HepG2 (cell line): ENCODE results near the gene CDK5RAP1. TPM values are rescaled to one million over a fixed set of nuclear protein-coding genes. Genes with fewer than 3 reads are reported as not detected.

Experiments
- ATAD3A ChIP-seq: sonication (generic); formaldehyde crosslinking; IDR thresholded peaks from 2 replicates; pipeline ENCODE4 v1.4.0; 2020; ENCODE audit warnings: missing genetic modification reagents
- ATF7-NPFF ChIP-seq: sonication (generic); formaldehyde crosslinking; IDR thresholded peaks from 2 replicates; pipeline ENCODE4 v1.8.1; 2023; ENCODE audit warnings: mild to moderate bottlenecking, low read depth, missing genetic modification reagents, moderate library complexity
- CENPT ChIP-seq: sonication (generic); formaldehyde crosslinking; IDR thresholded peaks from 2 replicates; pipeline ENCODE4 v1.8.0; 2022; ENCODE audit warnings: low read depth, mild to moderate bottlenecking, moderate library complexity, missing genetic modification reagents
- CHCHD3 ChIP-seq: sonication (generic); formaldehyde crosslinking; IDR thresholded peaks from 2 replicates; pipeline ENCODE4 v1.8.0; 2022; ENCODE audit warnings: mild to moderate bottlenecking, missing genetic modification reagents, moderate library complexity
- EED ChIP-seq: sonication (generic); formaldehyde crosslinking; IDR thresholded peaks from 2 replicates; pipeline ENCODE4 v1.5.0; 2020; ENCODE audit warnings: mild to moderate bottlenecking, missing genetic modification reagents
- GFI1 ChIP-seq: sonication (generic); formaldehyde crosslinking; IDR thresholded peaks from 2 replicates; pipeline ENCODE4 v1.5.0; 2020; ENCODE audit warnings: missing genetic modification reagents, mild to moderate bottlenecking, borderline replicate concordance
- NBN ChIP-seq: fragments of 450-650 bp; conservative IDR thresholded peaks from 2 replicates; pipeline ENCODE4 v1.6.1; 2017
- PBX3 ChIP-seq: sonication (generic); formaldehyde crosslinking; IDR thresholded peaks from 2 replicates; pipeline ENCODE4 v1.8.1; 2023; ENCODE audit warnings: missing genetic modification reagents, inconsistent platforms, borderline replicate concordance
- RBM22 ChIP-seq: fragments of 200-400 bp; formaldehyde crosslinking; optimal IDR thresholded peaks from 2 replicates; pipeline ENCODE3; 2017; ENCODE audit warnings: mild to moderate bottlenecking, low read length, moderate library complexity
- REXO4 ChIP-seq: sonication (generic); formaldehyde crosslinking; IDR thresholded peaks from 2 replicates; pipeline ENCODE4 v1.8.0; 2022; ENCODE audit warnings: missing genetic modification reagents, mild to moderate bottlenecking, borderline replicate concordance
- SIN3B ChIP-seq: fragments of 150-350 bp; IDR thresholded peaks from 2 replicates; pipeline ENCODE4 v1.6.1; 2014; ENCODE audit warnings: low read length
- SMAD3 ChIP-seq: sonication (generic); formaldehyde crosslinking; IDR thresholded peaks from 2 replicates; pipeline ENCODE4 v1.4.0; 2020; ENCODE audit warnings: missing genetic modification reagents
- SMARCE1 ChIP-seq: fragments of 450-650 bp; IDR thresholded peaks from 2 replicates; pipeline ENCODE4 v1.6.1; 2017; ENCODE audit warnings: borderline replicate concordance
- TFDP1 ChIP-seq: IDR thresholded peaks from 2 replicates; pipeline ENCODE4 v1.6.1; 2016; ENCODE audit warnings: missing compliant biosample characterization, missing genetic modification reagents, borderline replicate concordance
- TFDP2 ChIP-seq: sonication (generic); formaldehyde crosslinking; IDR thresholded peaks from 2 replicates; pipeline ENCODE4 v1.4.0; 2020; ENCODE audit warnings: missing genetic modification reagents
- ZBTB14 ChIP-seq: sonication (generic); formaldehyde crosslinking; IDR thresholded peaks from 2 replicates; pipeline ENCODE4 v1.4.0; 2020; ENCODE audit warnings: missing genetic modification reagents
- ZC3H13 ChIP-seq: sonication (generic); formaldehyde crosslinking; IDR thresholded peaks from 2 replicates; pipeline ENCODE4 v1.8.1; 2023; ENCODE audit warnings: mild to moderate bottlenecking, missing genetic modification reagents, moderate library complexity
- ZMYM4 ChIP-seq: sonication (generic); formaldehyde crosslinking; IDR thresholded peaks from 2 replicates; pipeline ENCODE4 v1.8.1; 2023; ENCODE audit warnings: mild to moderate bottlenecking, missing genetic modification reagents
- ZNF101 ChIP-seq: sonication (generic); formaldehyde crosslinking; IDR thresholded peaks from 2 replicates; pipeline ENCODE4 v1.4.0; 2020; ENCODE audit warnings: mild to moderate bottlenecking, low read depth, missing genetic modification reagents, borderline replicate concordance
- ZNF12 ChIP-seq: sonication (generic); formaldehyde crosslinking; IDR thresholded peaks from 2 replicates; pipeline ENCODE4 v1.5.0; 2020; ENCODE audit warnings: missing genetic modification reagents
- ZNF367 ChIP-seq: sonication (generic); formaldehyde crosslinking; IDR thresholded peaks from 2 replicates; pipeline ENCODE4 v1.4.0; 2020; ENCODE audit warnings: missing genetic modification reagents, borderline replicate concordance
- ZNF720 ChIP-seq: sonication (generic); formaldehyde crosslinking; IDR thresholded peaks from 2 replicates; pipeline ENCODE4 v1.4.0; 2020; ENCODE audit warnings: missing genetic modification reagents
- ZNF740 ChIP-seq: sonication (generic); formaldehyde crosslinking; IDR thresholded peaks from 2 replicates; pipeline ENCODE4 v1.4.0; 2020; ENCODE audit warnings: missing genetic modification reagents
- ZNF782 ChIP-seq: sonication (generic); formaldehyde crosslinking; IDR thresholded peaks from 2 replicates; pipeline ENCODE4 v1.4.0; 2020; ENCODE audit warnings: missing genetic modification reagents, mild to moderate bottlenecking, borderline replicate concordance
- ZNF839 ChIP-seq: sonication (generic); formaldehyde crosslinking; IDR thresholded peaks from 2 replicates; pipeline ENCODE4 v1.4.0; 2020; ENCODE audit warnings: missing genetic modification reagents, mild to moderate bottlenecking, borderline replicate concordance
- polyA plus RNA-seq, 8 experiments: library from polyadenylated mRNA; depleted of rRNA in 3 of 8; stranded (reverse) in 7 of 8; unstranded in 1 of 8; fragments of >200 nt; fragmentation: Illumina TruSeq in 4 of 8; extraction: Trizol in 4 of 8; gene quantifications; 2 replicates each; pipeline versions ENCODE4 v1.2.1 to v1.2.3, GENCODE V29; 2011 to 2016; ENCODE audit warnings: low read depth in 4 of 8, missing spikeins in 1 of 8, mixed read lengths in 1 of 8; ENCODE audit not compliant: insufficient read depth in 1 of 8
- total RNA-seq, 5 experiments: library from RNA; depleted of rRNA; stranded (reverse); fragments of >200 nt; fragmentation: Illumina TruSeq; extraction: Trizol; gene quantifications; 2 replicates each; pipeline ENCODE4 v1.2.3, GENCODE V29; 2016; ENCODE audit warnings: low read depth in 1 of 5

Gene CDK5RAP1
- total and polyA plus RNA-seq, 2 of the 13 experiments (the other 11 are each of a cell fraction or from before 2014, with no cell fraction given), result 53.6 to 98.2 TPM

- TF ChIP-seq ZBTB14 (CRISPR knock-in tag) (peak; percentile 49; the same call in 1 of the 2 replicates), ATF7-NPFF (CRISPR knock-in tag) (peak; percentile 98), ZNF101 (CRISPR knock-in tag) (peak; percentile 92; the same call in 1 of the 2 replicates), PBX3 (CRISPR knock-in tag) (no peak), TFDP2 (CRISPR knock-in tag) (peak; percentile 98), REXO4 (CRISPR knock-in tag) (no peak), SIN3B (peak; percentile 98), RBM22 (peak; percentile 93), ZNF367 (CRISPR knock-in tag) (no peak; the same call in none of the 2 replicates), EED (peak; percentile 98), ZMYM4 (CRISPR knock-in tag) (peak; percentile 98), ZC3H13 (CRISPR knock-in tag) (peak; percentile 91), TFDP1 (CRISPR knock-in tag) (peak; percentile 97), ZNF839 (CRISPR knock-in tag) (peak; percentile 97), ZNF720 (CRISPR knock-in tag) (peak; percentile 94; the same call in 1 of the 2 replicates), ATAD3A (CRISPR knock-in tag) (peak; percentile 91; the same call in 1 of the 2 replicates), SMARCE1 (no peak), CHCHD3 (CRISPR knock-in tag) (peak; percentile 90), ZNF12 (CRISPR knock-in tag) (peak; percentile 89), GFI1 (peak; percentile 83), CENPT (CRISPR knock-in tag) (peak; percentile 82), NBN (no peak), SMAD3 (CRISPR knock-in tag) (peak; percentile 100), ZNF782 (peak; percentile 97; the same call in 1 of the 2 replicates), ZNF740 (CRISPR knock-in tag) (peak; percentile 75; the same call in 1 of the 2 replicates)
These were observed at the start of gene CDK5RAP1 (continued) for GRCh38 chr20:33401184-33401920.
